Measurements from ENCODE around the gene TMEM63B. TPM values are rescaled to one million over a fixed set of nuclear protein-coding genes. Genes with fewer than 3 reads are reported as not detected.

The TMEM63B gene
- total RNA-seq, 1 donor from 2014 or later = 45.5 TPM

- H3K9me3 Mint-ChIP-seq = no peaks in the 10 kb centered on the region
- peaks cover 41% of the 10 kb centered on the region for H3K4me1 Mint-ChIP-seq (ENCODE audit: unreplicated experiment)
- H3K4me3 Mint-ChIP-seq = no peak overlapping the region
- H3K27me3 Mint-ChIP-seq = no peaks in the 10 kb centered on the region
- peaks cover 28% of the 10 kb centered on the region for H3K36me3 Mint-ChIP-seq
- no peak for DNase-seq (ENCODE audit: extremely low spot score, unreplicated experiment)
- peak overlapping the region; percentile 81 for H3K27ac Mint-ChIP-seq
- TF ChIP-seq CTCF (conservative IDR thresholded peaks at IDR 0.05) = no peak
Observed at GRCh38 chr6:44115866-44116265, 11.5 kb upstream of the TMEM63B start.

GRCh38 chr6:44116641-44117382, 10.5 kb upstream of the TMEM63B start:
- no peaks in the 10 kb centered on the region for H3K9me3 Mint-ChIP-seq
- peaks cover 20% of the 10 kb centered on the region for H3K36me3 Mint-ChIP-seq
- peaks cover 41% of the 10 kb centered on the region for H3K4me1 Mint-ChIP-seq (ENCODE audit: unreplicated experiment)
- no peak for DNase-seq (ENCODE audit: extremely low spot score, unreplicated experiment)
- H3K27ac Mint-ChIP-seq = peak overlapping the region; percentile 81
- peak overlapping the region; percentile 6 for H3K4me3 Mint-ChIP-seq
- H3K27me3 Mint-ChIP-seq = no peaks in the 10 kb centered on the region
- TF ChIP-seq CTCF (conservative IDR thresholded peaks at IDR 0.05) = no peak

GRCh38 chr6:44117397-44118128, 9.8 kb upstream of the TMEM63B start:
- H3K9me3 Mint-ChIP-seq = no peaks in the 10 kb centered on the region
- no peak overlapping the region for H3K4me3 Mint-ChIP-seq
- no peak for TF ChIP-seq CTCF (conservative IDR thresholded peaks at IDR 0.05)
- no peaks in the 10 kb centered on the region for H3K27me3 Mint-ChIP-seq
- H3K27ac Mint-ChIP-seq = peak overlapping the region; percentile 81
- peaks cover 43% of the 10 kb centered on the region for H3K4me1 Mint-ChIP-seq (ENCODE audit: unreplicated experiment)
- no peak for DNase-seq (ENCODE audit: extremely low spot score, unreplicated experiment)
- peaks cover 14% of the 10 kb centered on the region for H3K36me3 Mint-ChIP-seq

GRCh38 chr6:44119704-44120262, 7.6 kb upstream of the TMEM63B start:
- no peak for TF ChIP-seq CTCF (conservative IDR thresholded peaks at IDR 0.05)
- Mint-ChIP-seq H3K4me3 (no peak overlapping the region), H3K36me3 (peaks cover 5% of the 10 kb centered on the region), H3K27me3 (no peaks in the 10 kb centered on the region), H3K4me1 (ENCODE audit: unreplicated experiment) (peaks cover 64% of the 10 kb centered on the region), H3K27ac (peak overlapping the region; percentile 18), H3K9me3 (no peaks in the 10 kb centered on the region)
- DNase-seq (ENCODE audit: extremely low spot score, unreplicated experiment) = no peak

GRCh38 chr6:44120692-44121443, 6.5 kb upstream of the TMEM63B start:
- Mint-ChIP-seq H3K4me1 (ENCODE audit: unreplicated experiment) (peaks cover 65% of the 10 kb centered on the region), H3K27ac (no peak overlapping the region), H3K4me3 (no peak overlapping the region), H3K9me3 (no peaks in the 10 kb centered on the region), H3K27me3 (no peaks in the 10 kb centered on the region), H3K36me3 (peaks cover 3% of the 10 kb centered on the region)
- no peak for DNase-seq (ENCODE audit: extremely low spot score, unreplicated experiment)
- no peak for TF ChIP-seq CTCF (conservative IDR thresholded peaks at IDR 0.05)

Data from type B pancreatic cell (in vitro differentiated cells).